Measurements from ENCODE around the gene LCN6. TPM values are rescaled to one million over a fixed set of nuclear protein-coding genes. Genes with fewer than 3 reads are reported as not detected.

LCN6 gene
- total RNA-seq, 4 donors from 2014 or later = 6.3 to 7.3 TPM; not detected in 2

GRCh38 chr9:136701668-136702053 lies 46.7 kb downstream of the LCN6 start:
- 45 to 53% methylated on average over 10 of the region's 10 CpGs for WGBS, 2 donors
- intact Hi-C loops (cut with DNase I; ENCODE audit: low total_unique reads) = no loop called here
- no peak for DNase-seq (ENCODE audit: low spot score in 2 of 2)
- H3K4me3 ChIP-seq (ENCODE audit: low read depth, poor library complexity, severe bottlenecking) = no peak overlapping the region
- TF ChIP-seq CTCF (IDR thresholded peaks at IDR 0.05) (no peak), POLR2A (IDR thresholded peaks at IDR 0.05) (no peak)

- H3K4me3 ChIP-seq (ENCODE audit: low read depth, poor library complexity, severe bottlenecking) = no peak overlapping the region
Measured at GRCh38 chr9:136700959-136701667, 47.2 kb downstream of the LCN6 start.

GRCh38 chr9:136700304-136700703 lies 48.0 kb downstream of the LCN6 start:
- no peak for TF ChIP-seq CTCF (IDR thresholded peaks at IDR 0.05)
- no peak for TF ChIP-seq POLR2A (IDR thresholded peaks at IDR 0.05)
- no peak for DNase-seq (ENCODE audit: low spot score in 2 of 2)
- WGBS, 2 donors = 51 to 56% methylated on average over 13 of the region's 13 CpGs
- intact Hi-C loops (cut with DNase I; ENCODE audit: low total_unique reads) = no loop called here
- H3K4me3 ChIP-seq (ENCODE audit: low read depth, poor library complexity, severe bottlenecking) = no peak overlapping the region

More at GRCh38 chr9:136700959-136701667, 47.2 kb downstream of the LCN6 start:
- TF ChIP-seq POLR2A (IDR thresholded peaks at IDR 0.05) = no peak
- TF ChIP-seq CTCF (IDR thresholded peaks at IDR 0.05) = no peak
- WGBS, 2 donors = 39 to 40% methylated on average over 37 to 38 of the region's 38 CpGs
- intact Hi-C loops (cut with DNase I; ENCODE audit: low total_unique reads) = no loop called here
- DNase-seq (ENCODE audit: low spot score in 2 of 2) = no peak

- DNase-seq (ENCODE audit: low spot score in 2 of 2) = no peak
- TF ChIP-seq CTCF (IDR thresholded peaks at IDR 0.05) = no peak
- no peak for TF ChIP-seq POLR2A (IDR thresholded peaks at IDR 0.05)
- no peak overlapping the region for H3K4me3 ChIP-seq (ENCODE audit: low read depth, poor library complexity, severe bottlenecking)
- 85 to 87% methylated on average over 11 of the region's 11 CpGs for WGBS, 2 donors
- intact Hi-C loops (cut with DNase I; ENCODE audit: low total_unique reads) = no loop called here
Measured at GRCh38 chr9:136698635-136699246, 49.6 kb downstream of the LCN6 start.

- no peak for DNase-seq (ENCODE audit: low spot score in 2 of 2)
- intact Hi-C loops (cut with DNase I; ENCODE audit: low total_unique reads) = no loop called here
- TF ChIP-seq POLR2A (IDR thresholded peaks at IDR 0.05) = no peak
- no peak for TF ChIP-seq CTCF (IDR thresholded peaks at IDR 0.05)
- H3K4me3 ChIP-seq (ENCODE audit: low read depth, poor library complexity, severe bottlenecking) = no peak overlapping the region
- WGBS, 2 donors = 59 to 62% methylated on average over 17 to 20 of the region's 20 CpGs
Measured at GRCh38 chr9:136697821-136698526, 50.4 kb downstream of the LCN6 start.
